HG02623 (cell line): Measurements from ENCODE around the gene LTV1.
"Not testable (repeated sequence)": the region's sequence is repeated elsewhere in the genome, so short reads cannot be mapped to it uniquely, and the experiment has no call there.

Experiments used
- ATAC-seq: cut with Tn5 transposase; IDR thresholded peaks from one replicate; pipeline ENCODE4 v1.9.1; 2021; ENCODE audit warnings: moderate library complexity; ENCODE audit not compliant: unreplicated experiment

LTV1 gene

DNA sequence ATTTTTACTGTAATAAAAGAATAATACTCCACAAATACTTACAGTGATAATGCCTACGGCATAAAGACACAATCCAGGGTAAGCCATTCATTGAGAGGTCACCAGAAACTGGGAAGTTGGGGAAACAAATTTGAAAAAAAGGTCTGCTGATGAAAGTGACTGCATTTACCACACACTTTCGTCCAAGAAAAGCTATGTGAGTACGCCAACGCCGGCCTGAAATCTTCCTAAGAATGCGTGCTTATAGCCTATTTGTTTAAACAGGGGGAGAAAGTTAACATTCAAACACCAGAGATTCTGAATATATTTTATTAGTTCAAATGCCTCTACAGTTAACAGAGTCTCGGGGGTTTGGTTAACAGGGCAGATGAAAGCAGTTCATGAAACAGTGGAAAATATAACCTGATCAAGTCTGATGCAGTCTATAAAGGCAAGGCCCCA, 657 bp upstream of the LTV1 start:
- no peak for ATAC-seq

GRCh38 chr6:143843677-143843999, 500 bp downstream of the LTV1 start:
- peak; percentile 1 for ATAC-seq

DNA sequence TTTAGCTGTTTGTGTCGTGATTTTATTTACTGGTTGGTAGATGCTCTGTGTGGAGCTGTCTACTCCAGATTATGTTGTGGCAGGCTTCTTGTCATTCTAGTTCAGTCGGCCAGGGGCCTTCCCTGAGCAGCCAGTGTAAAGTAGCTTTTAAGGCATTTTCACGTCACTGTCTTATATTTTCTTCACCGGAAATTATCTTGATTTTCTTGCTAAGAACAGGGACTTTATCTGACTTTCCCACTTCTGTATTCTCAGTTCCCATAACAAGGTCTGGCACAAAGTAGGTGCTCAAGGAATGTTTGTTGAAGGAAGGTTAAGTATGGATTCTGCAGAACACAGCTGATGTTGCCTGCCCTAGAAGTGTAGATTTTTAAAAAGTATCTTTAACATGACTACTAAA, 868 bp downstream of the LTV1 start:
- ATAC-seq: no peak

GRCh38 chr6:143845033-143845432, 1.9 kb downstream of the LTV1 start:
- no peak for ATAC-seq

DNA sequence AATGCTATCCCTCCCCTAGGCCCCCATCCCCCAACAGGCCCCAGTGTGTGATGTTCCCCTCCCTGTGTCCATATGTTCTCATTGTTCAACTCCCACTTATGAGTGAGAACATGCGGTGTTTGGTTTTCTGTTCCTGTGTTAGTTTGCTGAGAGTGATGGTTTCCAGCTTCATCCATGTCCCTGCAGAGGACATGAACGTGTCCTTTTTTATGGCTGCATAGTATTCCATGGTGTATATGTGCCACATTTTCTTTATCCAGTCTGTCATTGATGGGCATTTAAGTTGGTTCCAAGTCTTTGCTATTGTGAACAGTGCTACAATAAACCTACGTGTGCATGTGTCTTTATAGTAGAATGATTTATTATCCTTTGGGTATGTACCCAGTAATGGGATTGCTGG, 8.6 kb downstream of the LTV1 start:
- ATAC-seq: not testable (repeated sequence)

DNA sequence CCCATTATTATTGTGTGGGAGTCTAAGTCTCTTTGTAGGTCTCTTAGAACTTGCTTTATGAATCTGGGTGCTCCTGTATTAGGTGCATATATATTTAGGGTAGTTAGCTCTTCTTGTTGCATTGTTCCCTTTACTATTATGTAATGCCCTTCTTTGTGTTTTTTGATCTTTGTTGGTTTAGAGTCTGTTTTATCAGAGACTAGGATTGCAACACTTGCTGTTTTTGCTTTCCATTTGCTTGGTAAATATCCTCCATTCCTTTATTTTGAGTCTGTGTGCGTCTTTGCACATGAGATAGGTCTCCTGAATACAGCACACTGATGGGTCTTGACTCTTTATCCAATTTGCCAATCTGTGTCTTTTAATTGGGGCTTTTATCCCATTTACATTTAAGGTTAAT, 11.9 kb downstream of the LTV1 start:
- not testable (repeated sequence) for ATAC-seq

- ATAC-seq: not testable (repeated sequence)
Measured at GRCh38 chr6:143856762-143857161, 13.6 kb downstream of the LTV1 start.

DNA sequence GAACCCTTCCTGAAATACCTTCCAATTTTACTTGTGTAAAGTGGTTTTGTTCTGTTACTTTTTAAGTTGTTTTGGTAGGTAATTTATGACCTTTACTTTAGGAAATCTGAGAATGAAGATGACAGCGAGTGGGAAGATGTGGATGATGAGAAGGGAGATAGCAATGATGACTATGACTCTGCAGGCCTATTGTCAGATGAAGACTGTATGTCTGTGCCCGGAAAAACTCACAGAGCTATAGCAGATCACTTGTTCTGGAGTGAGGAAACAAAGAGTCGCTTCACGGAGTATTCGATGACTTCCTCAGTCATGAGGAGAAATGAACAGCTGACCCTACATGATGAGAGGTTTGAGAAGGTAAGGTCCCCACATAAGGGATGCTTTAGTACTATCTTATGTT, 14.5 kb downstream of the LTV1 start:
- no peak for ATAC-seq

DNA sequence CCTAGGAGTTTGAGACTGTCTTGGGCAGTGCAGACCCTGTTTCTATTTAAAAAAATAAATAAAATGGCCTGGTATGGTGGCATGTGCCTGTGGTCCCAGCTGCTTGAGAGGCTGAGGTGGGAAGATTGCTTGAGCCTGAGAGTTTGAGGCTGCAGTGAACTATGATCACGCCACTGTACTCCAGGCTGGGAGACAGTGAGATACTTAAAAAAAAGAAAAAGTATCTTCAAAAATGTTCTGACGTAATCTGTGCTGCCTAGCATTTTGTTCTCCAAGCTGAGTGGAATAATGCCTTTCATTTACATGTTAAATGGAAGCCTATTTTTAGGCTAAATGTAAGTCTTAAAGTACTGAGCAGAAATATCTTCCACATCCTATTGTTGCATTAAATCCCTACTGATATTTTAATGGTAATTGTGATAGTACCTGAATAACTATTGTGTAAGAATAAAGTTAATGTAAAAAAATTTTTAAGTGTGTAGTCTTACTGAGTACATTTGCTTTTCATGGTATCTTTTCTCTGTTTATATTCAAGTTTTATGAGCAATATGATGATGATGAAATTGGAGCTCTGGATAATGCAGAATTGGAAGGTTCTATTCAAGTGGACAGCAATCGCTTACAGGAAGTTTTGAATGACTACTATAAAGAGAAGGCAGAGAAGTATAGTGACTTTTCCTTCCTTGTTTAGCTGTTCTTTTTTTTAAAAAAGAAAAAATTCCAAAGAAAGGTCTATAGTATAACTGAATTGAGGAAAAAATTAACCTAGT, 16.9 kb downstream of the LTV1 start:
- ATAC-seq: no peak

GRCh38 chr6:143863771-143864170, 20.6 kb downstream of the LTV1 start:
- ATAC-seq: no peak

DNA sequence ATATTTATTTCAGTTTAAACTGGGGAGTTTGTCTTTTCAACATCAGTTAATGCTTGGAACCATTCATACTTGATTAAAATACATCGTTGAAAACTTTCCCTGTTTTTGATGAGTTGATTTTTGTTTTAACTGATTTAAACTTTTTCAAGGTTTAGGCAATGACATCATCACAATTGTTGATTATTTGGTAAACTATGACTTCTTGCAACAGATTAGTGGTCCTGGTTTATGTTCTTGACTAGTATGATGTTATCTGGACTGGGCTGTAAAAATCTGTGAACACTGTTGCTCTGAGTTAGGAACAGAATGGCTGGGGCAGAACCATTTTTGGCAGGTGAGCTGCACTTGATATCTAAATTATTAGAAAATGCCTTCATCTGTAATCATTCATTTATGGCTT, 21.1 kb downstream of the LTV1 start, which contains the start of gene ZC2HC1B:
Gene ZC2HC1B, plus strand, starts transcription at position 241 of the 400 bp plus-strand sequence. Its CDS starts 66 bp downstream, at position 307.
- no peak for ATAC-seq

GRCh38 chr6:143867236-143867635, 24.1 kb downstream of the LTV1 start:
- ATAC-seq: no peak

- ATAC-seq: not testable (repeated sequence)
Measured at GRCh38 chr6:143868808-143869207, 25.7 kb downstream of the LTV1 start.

DNA sequence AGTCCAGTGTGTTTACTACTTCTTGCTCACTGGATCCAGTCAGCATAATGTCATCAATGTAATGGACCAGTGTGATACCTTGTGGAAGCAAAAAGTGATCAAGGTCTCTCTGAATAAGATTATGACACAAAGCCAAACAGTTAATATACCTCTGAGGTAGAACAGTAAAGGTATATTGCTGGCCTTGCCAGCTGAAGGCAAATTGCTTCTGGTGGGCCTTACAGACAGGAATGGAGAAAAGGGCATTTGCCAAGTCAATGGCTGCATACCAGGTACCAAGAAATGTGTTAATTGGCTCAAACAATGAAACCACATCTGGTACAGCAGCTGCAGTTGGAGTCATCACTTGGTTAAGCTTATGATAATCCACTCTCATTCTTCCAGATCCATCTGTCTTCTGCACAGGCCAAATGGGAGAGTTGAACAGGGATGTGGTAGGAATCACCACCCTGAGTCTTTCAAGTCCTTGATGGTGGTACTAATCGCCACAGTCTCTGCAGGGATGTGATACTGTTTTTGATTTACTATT, 28.1 kb downstream of the LTV1 start:
- not testable (repeated sequence) for ATAC-seq

DNA sequence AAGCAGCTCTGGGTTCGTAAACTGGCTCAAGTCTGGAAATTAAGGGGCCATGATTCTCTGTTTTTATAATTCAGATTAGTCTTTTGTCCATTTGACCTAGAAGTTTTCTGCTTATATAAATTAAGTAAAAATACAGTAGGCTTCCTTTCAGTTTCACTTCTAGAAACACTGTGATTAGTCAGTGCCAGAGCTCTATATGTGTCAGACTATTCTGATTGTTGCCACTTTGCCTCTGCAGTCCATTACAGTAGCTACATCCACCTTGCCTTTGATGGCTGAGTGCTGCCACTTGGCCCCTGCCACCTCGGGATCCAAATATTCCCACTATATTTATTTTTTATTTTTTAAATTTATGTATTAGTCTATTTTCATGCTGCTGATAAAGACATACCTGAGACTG, 29.1 kb downstream of the LTV1 start:
- ATAC-seq: peak; percentile 96

GRCh38 chr6:143873600-143873999, 30.5 kb downstream of the LTV1 start:
- ATAC-seq: not testable (repeated sequence)

GRCh38 chr6:143874503-143874902, 31.4 kb downstream of the LTV1 start:
- ATAC-seq: not testable (repeated sequence)

- ATAC-seq: no peak
Measured at GRCh38 chr6:143877584-143878271, 34.6 kb downstream of the LTV1 start.

DNA sequence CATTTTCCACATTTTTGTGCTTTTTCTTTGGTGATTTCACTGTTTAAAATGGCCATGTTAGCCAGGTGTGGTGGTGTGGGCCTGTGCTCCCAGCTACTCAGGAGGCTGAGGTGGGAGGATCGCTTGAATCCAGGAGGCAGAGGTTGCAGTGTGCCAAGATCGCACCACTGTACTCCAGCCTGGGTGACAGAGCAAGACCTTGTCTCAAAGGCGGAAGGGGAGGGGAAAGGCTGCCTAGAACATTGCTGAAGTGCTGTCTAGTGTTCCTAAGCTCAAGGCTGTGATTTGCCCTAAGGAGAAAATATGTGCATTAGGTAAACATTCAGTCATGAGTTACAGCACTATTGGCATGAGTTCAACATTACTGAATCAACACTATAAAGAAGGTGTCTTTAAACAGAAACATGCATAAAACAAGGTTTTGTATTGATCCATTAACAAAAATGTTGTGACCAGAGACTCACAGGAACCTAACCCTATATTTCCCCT, 35.2 kb downstream of the LTV1 start:
- no peak for ATAC-seq

DNA sequence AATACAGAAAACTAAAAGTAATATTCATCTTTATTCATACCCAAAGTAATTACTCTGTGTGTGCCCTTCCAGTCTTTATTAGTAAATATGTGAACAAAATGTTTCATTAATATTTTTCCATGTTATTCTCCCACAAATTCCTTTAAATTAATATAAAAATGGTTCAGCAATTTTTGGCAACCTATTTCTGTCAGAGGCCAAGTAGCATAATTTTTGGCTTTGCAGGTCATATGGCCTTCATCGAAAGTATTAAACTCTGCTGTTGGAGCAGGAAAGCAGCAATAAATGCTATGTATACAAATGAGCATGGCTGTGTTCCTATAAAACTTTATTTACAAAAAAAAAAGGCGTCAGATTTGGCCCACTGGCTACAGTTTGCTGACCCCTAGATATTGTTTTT, 37.3 kb downstream of the LTV1 start:
- no peak for ATAC-seq

- ATAC-seq: no peak
Measured at GRCh38 chr6:143882401-143882930, 39.3 kb downstream of the LTV1 start.
